DND-41 (cell line): ENCODE data around the gene GPER1.

Experiments
- CTCF ChIP-seq: IDR thresholded peaks from 2 replicates; pipeline ENCODE4 v1.5.1; 2012; ENCODE audit warnings: borderline replicate concordance, low read length, moderate library complexity, mild to moderate bottlenecking; ENCODE audit not compliant: poor library complexity, severe bottlenecking; ENCODE audit errors: extremely low read depth
- EZH2 ChIP-seq: IDR thresholded peaks from 3 replicates; pipeline ENCODE4 v1.6.1; 2012; ENCODE audit warnings: borderline replicate concordance, low read depth, mild to moderate bottlenecking, moderate library complexity, low read length, inconsistent platforms; ENCODE audit not compliant: severe bottlenecking

- TF ChIP-seq CTCF, result no peak
- TF ChIP-seq EZH2, result no peak
Observed at GRCh38 chr7:1068013-1068412, 19.9 kb upstream of the GPER1 start.
